NOMO-1 treated with DMSO at 0.1 percent for 48 hours (cell line): ENCODE results near the gene RPS24.

Source experiments
- DNase-seq: peaks from one replicate; lab custom pipeline; 2025; ENCODE audit not compliant: unreplicated experiment; lab: John Stamatoyannopoulos, UW

The RPS24 gene

DNA sequence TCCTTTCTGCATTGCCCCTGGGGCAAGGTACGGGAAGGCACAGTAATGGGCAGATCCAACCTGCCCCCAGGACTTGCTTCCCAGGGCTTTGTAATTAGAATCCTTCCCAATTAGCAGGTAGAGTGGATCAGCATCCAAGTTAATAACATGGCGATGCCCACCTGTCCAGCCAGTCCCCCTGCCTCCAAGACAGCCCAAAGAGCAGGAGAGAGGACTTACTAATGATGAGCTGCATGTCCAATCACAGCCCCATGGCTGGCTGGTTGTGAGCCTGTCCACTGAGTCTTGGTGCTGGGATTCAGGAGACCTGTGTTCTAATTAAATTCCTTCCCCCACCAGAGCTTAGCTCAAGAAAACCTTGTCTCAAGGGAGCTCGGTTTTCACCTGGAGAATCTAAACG, 49.0 kb downstream of the RPS24 start:
- DNase-seq: no peak
